Measurements from ENCODE around the gene WBP2. TPM values are rescaled to one million over a fixed set of nuclear protein-coding genes. Genes with fewer than 3 reads are reported as not detected.

Gene WBP2
- total and polyA plus RNA-seq, 9 of the 15 experiments (the other 6 are each of a cell fraction or from before 2014, with no cell fraction given): 2.2 to 74.3 (median 20.0) TPM

DNA sequence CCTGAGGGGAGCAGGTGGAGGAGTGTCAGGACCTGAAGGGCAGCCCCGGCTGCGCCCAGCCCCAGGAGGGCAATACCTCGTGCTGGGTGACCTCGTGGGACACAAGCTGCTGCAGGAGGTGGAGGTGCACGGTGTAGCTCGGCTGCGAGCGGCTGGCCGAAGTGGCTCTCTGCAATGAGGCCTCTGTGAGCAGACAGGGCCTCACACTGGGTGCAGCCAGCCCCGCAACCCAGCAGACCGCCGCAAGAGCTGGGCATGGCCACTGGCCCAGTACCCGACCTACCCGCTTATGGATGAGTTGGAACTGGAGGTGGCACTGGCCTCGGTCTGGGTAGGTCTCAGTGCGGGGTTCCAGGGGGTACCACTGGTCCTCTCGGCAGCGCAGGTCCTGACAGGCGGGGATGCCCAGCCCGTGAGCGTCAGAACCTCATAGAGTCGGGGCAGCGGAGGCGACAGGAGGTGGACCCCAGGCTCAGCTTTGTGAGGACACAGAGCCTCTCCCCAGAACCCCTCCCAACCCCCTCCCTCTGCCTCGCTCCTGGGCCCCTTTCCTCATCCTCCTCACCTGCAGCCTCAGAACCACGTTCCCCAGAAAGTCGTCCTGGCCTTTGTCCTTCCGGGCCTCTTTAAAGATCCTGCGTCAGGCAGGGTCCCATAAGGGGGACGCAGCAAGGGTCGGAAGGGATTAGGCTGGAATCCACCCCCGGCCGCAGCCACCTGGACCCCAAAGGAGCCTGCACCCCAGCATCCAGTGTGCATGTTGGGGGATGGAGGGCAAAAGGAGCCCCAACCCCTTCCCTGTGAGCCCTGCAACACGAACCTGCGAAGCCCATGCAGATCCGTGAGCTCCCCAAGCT is 15.0 kb downstream of the WBP2 start:
- H3K79me2 ChIP-seq (ENCODE audit: control insufficient read depth, insufficient read depth, low read length): peaks cover 42% of the 10 kb centered on the region
- no peak overlapping the region for H3K4me3 ChIP-seq
- TF ChIP-seq ZKSCAN1 (IDR thresholded peaks at IDR 0.05; ENCODE audit: low read depth, low read length) (no peak), RBFOX2 (IDR thresholded peaks at IDR 0.05; ENCODE audit: low read depth, low read length) (peak; percentile 73), POLR2G (IDR thresholded peaks at IDR 0.05; ENCODE audit: low read depth, low read length) (0 out of 2 replicates have a peak, but pooled peaks have one; percentile 29), NFE2 (IDR thresholded peaks at IDR 0.05; ENCODE audit: low read depth) (no peak)
- FAIRE-seq (no peak), DNase-seq (ENCODE audit: extremely low read depth in 1 of 4, low spot score in 3 of 4) (no peak), ATAC-seq (no peak)
- H3K36me3 ChIP-seq (ENCODE audit: control insufficient read depth, insufficient read depth, low read length): peaks cover 62% of the 10 kb centered on the region; the same call in 2 of the 3 replicates
- TSS peak; percentile 23 for BruUV-seq (replicated peaks)
- no peak overlapping the region for H3K4me2 ChIP-seq (ENCODE audit: insufficient read depth, low read length)
- H3K9me3 ChIP-seq (replicated peaks; ENCODE audit: control insufficient read depth, insufficient read depth, low read depth, low read length): no peaks in the 10 kb centered on the region
- no peaks in the 10 kb centered on the region for H3K27me3 ChIP-seq (ENCODE audit: control insufficient read depth in 2 of 2, insufficient read depth in 2 of 2, low read length in 2 of 2)
- H3K4me1 ChIP-seq (replicated peaks in 1 of 2; ENCODE audit: control insufficient read depth in 2 of 2, insufficient read depth in 2 of 2, low read length in 2 of 2): peaks cover 13 to 65% of the 10 kb centered on the region in 2 experiments
- H3K27ac ChIP-seq (ENCODE audit: extremely low read depth, low read depth, low read length): no peak overlapping the region
- 95% methylated on average over 25 of the region's 36 CpGs for WGBS (ENCODE audit: insufficient coverage, low coverage, missing lambda C conversion rate)
- no peak overlapping the region for H2AFZ ChIP-seq (ENCODE audit: low read depth, low read length)
- no peaks in the 10 kb centered on the region for H3K9me1 ChIP-seq (ENCODE audit: control insufficient read depth, insufficient read depth, low read length)
- intact Hi-C loops (cut with micrococcal nuclease) (no loop called here), in situ Hi-C loops (cut with MboI) (no loop called here)
- POLR2A ChIA-PET: interaction anchor here (0.7 to 1.6 kb wide), 10 partner anchors 10 to 63 kb away, joined by 3 to 10 read pairs (median 5); no protein-coding TSS in a partner anchor
- H3K9ac ChIP-seq (ENCODE audit: insufficient read depth in 1 of 2, low read depth in 2 of 2, low read length in 2 of 2): peak overlapping the region in 1 of 2 experiments; percentile 74; a peak in 2 of 4 replicates
- no peaks in the 10 kb centered on the region for H4K20me1 ChIP-seq (replicated peaks; ENCODE audit: control insufficient read depth, insufficient read depth, low read length)
- CTCF ChIA-PET (ENCODE audit: low intra/inter-chr PET ratio): no interaction called here

DNA sequence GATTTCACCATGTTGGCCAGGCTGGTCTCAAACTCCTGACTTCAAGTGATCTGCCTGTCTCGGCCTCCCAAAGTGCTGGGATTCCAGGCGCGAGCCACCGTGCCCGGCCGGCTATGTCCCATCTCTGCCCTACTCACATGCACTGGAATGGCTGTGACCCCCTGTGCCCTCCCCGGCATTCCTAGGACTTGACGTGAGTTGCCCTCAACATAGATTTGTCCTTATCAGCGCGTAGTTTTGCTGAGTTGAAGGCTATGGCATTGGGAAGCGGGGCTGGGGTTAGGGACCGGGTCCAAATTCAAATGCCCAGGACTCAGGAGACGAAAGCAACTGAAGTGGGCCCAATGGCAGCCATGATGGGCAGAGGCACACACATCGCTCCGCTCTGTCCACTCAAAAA is 16.7 kb downstream of the WBP2 start:
- TF ChIP-seq PHF8 (IDR thresholded peaks at IDR 0.05; ENCODE audit: borderline replicate concordance, low read length) (no peak), RBFOX2 (IDR thresholded peaks at IDR 0.05; ENCODE audit: low read depth, low read length) (peak; percentile 52; the same call in 1 of the 2 replicates), POLR2B (IDR thresholded peaks at IDR 0.05; ENCODE audit: low read depth, partially characterized antibody) (peak; percentile 4), POLR2G (IDR thresholded peaks at IDR 0.05; ENCODE audit: low read depth, low read length) (peak; percentile 8; the same call in 1 of the 2 replicates), ZNF764 (CRISPR knock-in tag; IDR thresholded peaks at IDR 0.05; ENCODE audit: low read depth) (no peak)
- Histone ChIP-seq H3K9me3 (replicated peaks; ENCODE audit: control insufficient read depth, insufficient read depth, low read depth, low read length) (no peaks in the 10 kb centered on the region), H3K79me2 (ENCODE audit: control insufficient read depth, insufficient read depth, low read length) (peaks cover 29% of the 10 kb centered on the region), H3K4me2 (ENCODE audit: insufficient read depth, low read length) (no peak overlapping the region), H3K4me3 (no peak overlapping the region), H3K9me1 (ENCODE audit: control insufficient read depth, insufficient read depth, low read length) (no peaks in the 10 kb centered on the region), H3K4me1 (replicated peaks in 1 of 2; ENCODE audit: control insufficient read depth in 2 of 2, insufficient read depth in 2 of 2, low read length in 2 of 2) (peaks cover 8 to 63% of the 10 kb centered on the region in 2 experiments; a peak in 4 of 5 replicates), H4K20me1 (replicated peaks; ENCODE audit: control insufficient read depth, insufficient read depth, low read length) (no peaks in the 10 kb centered on the region), H3K27ac (ENCODE audit: extremely low read depth, low read depth, low read length) (no peak overlapping the region), H2AFZ (ENCODE audit: low read depth, low read length) (no peak overlapping the region), H3K9ac (ENCODE audit: insufficient read depth in 1 of 2, low read depth in 2 of 2, low read length in 2 of 2) (peak overlapping the region in 1 of 2 experiments; percentile 71; a peak in 1 of 4 replicates), H3K27me3 (ENCODE audit: control insufficient read depth in 2 of 2, insufficient read depth in 2 of 2, low read length in 2 of 2) (no peaks in the 10 kb centered on the region), H3K36me3 (ENCODE audit: control insufficient read depth, insufficient read depth, low read length) (peaks cover 80% of the 10 kb centered on the region; the same call in 2 of the 3 replicates)
- ChIA-PET POLR2A (interaction anchor here (1.4 to 4.7 kb wide), 3 partner anchors 8 to 20 kb away, joined by 5 to 36 read pairs (median 6); no protein-coding TSS in a partner anchor), CTCF (ENCODE audit: low intra/inter-chr PET ratio) (no interaction called here)
- BruUV-seq (replicated peaks): no TSS peak
- 95% methylated on average over 15 of the region's 15 CpGs for WGBS (ENCODE audit: insufficient coverage, low coverage, missing lambda C conversion rate)
- FAIRE-seq (no peak), ATAC-seq (no peak), DNase-seq (ENCODE audit: extremely low read depth in 1 of 4, low spot score in 3 of 4) (no peak)
- intact Hi-C loops (cut with micrococcal nuclease): no loop called here
- in situ Hi-C loops (cut with MboI): no loop called here

All from K562 (cell line).